ENCODE measurements around the gene OR52I1. TPM values are rescaled to one million over a fixed set of nuclear protein-coding genes. Genes with fewer than 3 reads are reported as not detected.

OR52I1 gene
- total RNA-seq, 1 donor, result not detected

- peak; percentile 69 for DNase-seq (ENCODE audit: low read depth)
- peak; percentile 90 for TF ChIP-seq CTCF (IDR thresholded peaks at IDR 0.05; ENCODE audit: insufficient read depth, low read length)
- H3K4me3 ChIP-seq (ENCODE audit: low read depth, low read length), result peak within 1 kb of the TSS; percentile 44
These were observed 43.3 kb downstream of the OR52I1 start, which contains the start of gene OR51D1 for GRCh38 chr11:4636962-4637661. OR51D1 (plus strand) TSS chr11:4637477; CDS start chr11:4639791, 2,314 bp downstream.

GRCh38 chr11:4637662-4638047 lies 43.8 kb downstream of the OR52I1 start:
- no peak for TF ChIP-seq CTCF (IDR thresholded peaks at IDR 0.05; ENCODE audit: insufficient read depth, low read length)
- no peak overlapping the region for H3K4me3 ChIP-seq (ENCODE audit: low read depth, low read length)
- no peak for DNase-seq (ENCODE audit: low read depth)

- TF ChIP-seq CTCF (IDR thresholded peaks at IDR 0.05; ENCODE audit: insufficient read depth, low read length), result no peak
- H3K4me3 ChIP-seq (ENCODE audit: low read depth, low read length), result no peak overlapping the region
- DNase-seq (ENCODE audit: low read depth), result no peak
These were observed 46.1 kb downstream of the OR52I1 start for GRCh38 chr11:4639931-4640330.

GRCh38 chr11:4641501-4641900 lies 47.7 kb downstream of the OR52I1 start:
- DNase-seq (ENCODE audit: low read depth), result no peak
- TF ChIP-seq CTCF (IDR thresholded peaks at IDR 0.05; ENCODE audit: insufficient read depth, low read length), result no peak
- no peak overlapping the region for H3K4me3 ChIP-seq (ENCODE audit: low read depth, low read length)

GRCh38 chr11:4642043-4642442 lies 48.2 kb downstream of the OR52I1 start:
- TF ChIP-seq CTCF (IDR thresholded peaks at IDR 0.05; ENCODE audit: insufficient read depth, low read length), result no peak
- DNase-seq (ENCODE audit: low read depth), result no peak
- no peak overlapping the region for H3K4me3 ChIP-seq (ENCODE audit: low read depth, low read length)

- no peak for TF ChIP-seq CTCF (IDR thresholded peaks at IDR 0.05; ENCODE audit: insufficient read depth, low read length)
- DNase-seq (ENCODE audit: low read depth), result no peak
- H3K4me3 ChIP-seq (ENCODE audit: low read depth, low read length), result no peak overlapping the region
These were observed 49.2 kb downstream of the OR52I1 start for GRCh38 chr11:4643076-4643475.

GRCh38 chr11:4643682-4644081 lies 49.8 kb downstream of the OR52I1 start, which contains the start of gene OR51E1:
OR51E1 (plus strand) TSS chr11:4643982; CDS start chr11:4652527, 8,545 bp downstream.
- no peak for TF ChIP-seq CTCF (IDR thresholded peaks at IDR 0.05; ENCODE audit: insufficient read depth, low read length)

More at GRCh38 chr11:4643682-4644081, 49.8 kb downstream of the OR52I1 start, which contains the start of gene OR51E1:
- no peak within 1 kb of the TSS for H3K4me3 ChIP-seq (ENCODE audit: low read depth, low read length)
- DNase-seq (ENCODE audit: low read depth), result no peak

Measured in fibroblast of the aortic adventitia (primary cell).